Measurements from ENCODE around the gene LRRC51.

LRRC51 gene

GRCh38 chr11:72037554-72038311 is 42.9 kb upstream of the LRRC51 start:
- Histone ChIP-seq H2AFZ (ENCODE audit: low read length) (no peak overlapping the region), H3K79me2 (ENCODE audit: low read length) (peaks cover 92% of the 10 kb centered on the region), H3K27me3 (replicated peaks; ENCODE audit: insufficient read depth, low read length) (no peaks in the 10 kb centered on the region), H3K9me3 (replicated peaks; ENCODE audit: insufficient read depth, low read length) (no peaks in the 10 kb centered on the region), H3K4me2 (ENCODE audit: low read depth, low read length) (peak overlapping the region; percentile 74; the same call in 1 of the 2 replicates), H3K4me1 (ENCODE audit: low read length) (peaks cover 29% of the 10 kb centered on the region), H3F3A (ENCODE audit: insufficient read depth, low read length) (peaks cover 13% of the 10 kb centered on the region), H3K9me2 (replicated peaks; ENCODE audit: insufficient read depth, low read length) (no peaks in the 10 kb centered on the region), H3K9ac (ENCODE audit: low read length) (no peak overlapping the region), H3K27ac (ENCODE audit: low read length) (peak overlapping the region; percentile 13; the same call in 1 of the 2 replicates), H3K36me3 (replicated peaks; ENCODE audit: insufficient read depth, low read length) (peaks cover 4% of the 10 kb centered on the region; the same call in 1 of the 2 replicates), H4K20me1 (ENCODE audit: insufficient read depth, low read length) (0 out of 2 replicates have a peak, but pooled peaks cover 3% of the 10 kb centered on the region), H3K4me3 (ENCODE audit: low read length) (no peak overlapping the region)
- no peak for TF ChIP-seq EZH2phosphoT487 (IDR thresholded peaks at IDR 0.05; ENCODE audit: low read length)
- no peak for DNase-seq

- H4K20me1 ChIP-seq (ENCODE audit: insufficient read depth, low read length): 0 out of 2 replicates have a peak, but pooled peaks cover 3% of the 10 kb centered on the region
- H3K9me3 ChIP-seq (replicated peaks; ENCODE audit: insufficient read depth, low read length): no peaks in the 10 kb centered on the region
- H3K4me3 ChIP-seq (ENCODE audit: low read length): no peak overlapping the region
- H3K79me2 ChIP-seq (ENCODE audit: low read length): peaks cover 95% of the 10 kb centered on the region
- TF ChIP-seq EZH2phosphoT487 (IDR thresholded peaks at IDR 0.05; ENCODE audit: low read length): no peak
- TF ChIP-seq, protein P1, sequence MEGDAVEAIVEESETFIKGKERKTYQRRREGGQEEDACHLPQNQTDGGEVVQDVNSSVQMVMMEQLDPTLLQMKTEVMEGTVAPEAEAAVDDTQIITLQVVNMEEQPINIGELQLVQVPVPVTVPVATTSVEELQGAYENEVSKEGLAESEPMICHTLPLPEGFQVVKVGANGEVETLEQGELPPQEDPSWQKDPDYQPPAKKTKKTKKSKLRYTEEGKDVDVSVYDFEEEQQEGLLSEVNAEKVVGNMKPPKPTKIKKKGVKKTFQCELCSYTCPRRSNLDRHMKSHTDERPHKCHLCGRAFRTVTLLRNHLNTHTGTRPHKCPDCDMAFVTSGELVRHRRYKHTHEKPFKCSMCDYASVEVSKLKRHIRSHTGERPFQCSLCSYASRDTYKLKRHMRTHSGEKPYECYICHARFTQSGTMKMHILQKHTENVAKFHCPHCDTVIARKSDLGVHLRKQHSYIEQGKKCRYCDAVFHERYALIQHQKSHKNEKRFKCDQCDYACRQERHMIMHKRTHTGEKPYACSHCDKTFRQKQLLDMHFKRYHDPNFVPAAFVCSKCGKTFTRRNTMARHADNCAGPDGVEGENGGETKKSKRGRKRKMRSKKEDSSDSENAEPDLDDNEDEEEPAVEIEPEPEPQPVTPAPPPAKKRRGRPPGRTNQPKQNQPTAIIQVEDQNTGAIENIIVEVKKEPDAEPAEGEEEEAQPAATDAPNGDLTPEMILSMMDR (IDR thresholded peaks at IDR 0.05; ENCODE audit: low read length): no peak
- no peak for TF ChIP-seq EZH2 (optimal IDR thresholded peaks at IDR 0.05; ENCODE audit: low read depth, low read length)
- DNase-seq: no peak
- H3K9ac ChIP-seq (ENCODE audit: low read length): no peak overlapping the region
- H3K4me2 ChIP-seq (ENCODE audit: low read depth, low read length): peak overlapping the region; percentile 74; the same call in 1 of the 2 replicates
- peak overlapping the region; percentile 13; the same call in 1 of the 2 replicates for H3K27ac ChIP-seq (ENCODE audit: low read length)
- peaks cover 4% of the 10 kb centered on the region; the same call in 1 of the 2 replicates for H3K36me3 ChIP-seq (replicated peaks; ENCODE audit: insufficient read depth, low read length)
- H3K4me1 ChIP-seq (ENCODE audit: low read length): peaks cover 29% of the 10 kb centered on the region
- H3F3A ChIP-seq (ENCODE audit: insufficient read depth, low read length): peaks cover 13% of the 10 kb centered on the region
- H2AFZ ChIP-seq (ENCODE audit: low read length): no peak overlapping the region
- H3K27me3 ChIP-seq (replicated peaks; ENCODE audit: insufficient read depth, low read length): no peaks in the 10 kb centered on the region
- no peaks in the 10 kb centered on the region for H3K9me2 ChIP-seq (replicated peaks; ENCODE audit: insufficient read depth, low read length)
These were observed 42.2 kb upstream of the LRRC51 start for GRCh38 chr11:72038491-72038890.

DNA sequence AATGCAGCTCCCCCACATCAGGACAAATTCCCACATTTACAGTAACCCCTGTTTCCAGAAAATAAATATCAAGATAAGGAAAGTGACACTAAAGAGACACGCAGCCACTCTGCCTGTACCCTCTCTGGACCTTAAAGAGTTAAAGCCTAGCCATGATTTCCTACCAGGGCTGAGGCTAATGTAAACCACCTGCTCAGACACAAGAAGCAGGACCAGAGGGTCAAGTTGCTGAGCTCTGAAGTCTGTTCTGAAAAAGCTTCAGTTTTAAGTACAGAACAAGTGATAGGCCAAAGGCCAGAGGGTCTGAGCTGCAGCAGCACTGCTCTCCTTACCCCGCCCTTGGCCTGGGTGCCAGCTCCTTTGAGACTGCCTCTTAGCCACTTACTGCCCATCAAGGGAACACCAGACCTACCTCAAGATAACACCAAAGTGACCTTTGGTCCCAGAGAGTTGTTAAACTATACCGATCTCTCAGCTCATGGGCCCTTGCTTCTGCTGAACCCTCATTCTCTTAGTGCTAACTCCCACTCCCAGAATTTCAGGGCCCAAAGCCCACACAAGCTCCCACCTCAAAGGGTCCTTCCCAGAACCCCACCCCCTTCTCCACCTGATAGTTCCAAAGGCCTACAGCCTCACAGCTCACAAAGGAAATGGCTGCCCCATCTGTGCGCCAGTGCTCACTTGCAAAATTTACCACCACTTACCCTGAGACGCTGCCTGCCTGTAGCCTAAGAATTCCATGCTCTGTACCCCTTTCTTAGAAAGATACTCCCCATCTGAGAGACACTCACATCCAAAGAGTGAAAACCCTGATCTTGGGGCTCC is 41.4 kb upstream of the LRRC51 start:
- no peak for DNase-seq
- no peak for TF ChIP-seq EZH2 (optimal IDR thresholded peaks at IDR 0.05; ENCODE audit: low read depth, low read length)
- TF ChIP-seq, protein P1 (IDR thresholded peaks at IDR 0.05; ENCODE audit: low read length): no peak
- no peak for TF ChIP-seq EZH2phosphoT487 (IDR thresholded peaks at IDR 0.05; ENCODE audit: low read length)
- Histone ChIP-seq H3K36me3 (replicated peaks; ENCODE audit: insufficient read depth, low read length) (no peaks in the 10 kb centered on the region; the same call in 1 of the 2 replicates), H3K27me3 (replicated peaks; ENCODE audit: insufficient read depth, low read length) (no peaks in the 10 kb centered on the region), H3K4me2 (ENCODE audit: low read depth, low read length) (peak overlapping the region; percentile 74), H3K79me2 (ENCODE audit: low read length) (peaks cover 95% of the 10 kb centered on the region), H2AFZ (ENCODE audit: low read length) (no peak overlapping the region), H4K20me1 (ENCODE audit: insufficient read depth, low read length) (0 out of 2 replicates have a peak, but pooled peaks cover 3% of the 10 kb centered on the region), H3F3A (ENCODE audit: insufficient read depth, low read length) (peaks cover 13% of the 10 kb centered on the region), H3K4me3 (ENCODE audit: low read length) (no peak overlapping the region), H3K27ac (ENCODE audit: low read length) (no peak overlapping the region), H3K9me2 (replicated peaks; ENCODE audit: insufficient read depth, low read length) (no peaks in the 10 kb centered on the region), H3K9me3 (replicated peaks; ENCODE audit: insufficient read depth, low read length) (no peaks in the 10 kb centered on the region), H3K9ac (ENCODE audit: low read length) (no peak overlapping the region), H3K4me1 (ENCODE audit: low read length) (peaks cover 26% of the 10 kb centered on the region)
